ENCODE results near the gene SPAM1.

The SPAM1 gene

GRCh38 chr7:123961771-123962170, 36.7 kb downstream of the SPAM1 start:
- H3K4me3 ChIP-seq (ENCODE audit: low read length) = no peak overlapping the region
- no peaks in the 10 kb centered on the region for H3K4me1 ChIP-seq (ENCODE audit: control insufficient read depth, insufficient read depth, low read length)
- no peaks in the 10 kb centered on the region for H3K36me3 ChIP-seq (ENCODE audit: control insufficient read depth, insufficient read depth, low read length, severe bottlenecking)
- no peaks in the 10 kb centered on the region for H3K9me3 ChIP-seq (ENCODE audit: control insufficient read depth, low read length)
- H3K9ac ChIP-seq (ENCODE audit: low read length) = no peak overlapping the region
- no peak for DNase-seq (ENCODE audit: low read depth)
- H3K27me3 ChIP-seq (replicated peaks; ENCODE audit: control insufficient read depth, insufficient read depth, low read length) = no peaks in the 10 kb centered on the region

- H3K4me1 ChIP-seq (ENCODE audit: control insufficient read depth, insufficient read depth, low read length) = no peaks in the 10 kb centered on the region
- no peak overlapping the region for H3K4me3 ChIP-seq (ENCODE audit: low read length)
- H3K9ac ChIP-seq (ENCODE audit: low read length) = no peak overlapping the region
- H3K9me3 ChIP-seq (ENCODE audit: control insufficient read depth, low read length) = no peaks in the 10 kb centered on the region
- no peaks in the 10 kb centered on the region for H3K27me3 ChIP-seq (replicated peaks; ENCODE audit: control insufficient read depth, insufficient read depth, low read length)
- no peaks in the 10 kb centered on the region for H3K36me3 ChIP-seq (ENCODE audit: control insufficient read depth, insufficient read depth, low read length, severe bottlenecking)
- DNase-seq (ENCODE audit: low read depth) = no peak
Observed at GRCh38 chr7:123966936-123967335, 41.9 kb downstream of the SPAM1 start.

- Histone ChIP-seq H3K36me3 (ENCODE audit: control insufficient read depth, insufficient read depth, low read length, severe bottlenecking) (no peaks in the 10 kb centered on the region), H3K9ac (ENCODE audit: low read length) (no peak overlapping the region), H3K4me1 (ENCODE audit: control insufficient read depth, insufficient read depth, low read length) (no peaks in the 10 kb centered on the region), H3K27me3 (replicated peaks; ENCODE audit: control insufficient read depth, insufficient read depth, low read length) (no peaks in the 10 kb centered on the region), H3K4me3 (ENCODE audit: low read length) (no peak overlapping the region), H3K9me3 (ENCODE audit: control insufficient read depth, low read length) (no peaks in the 10 kb centered on the region)
- DNase-seq (ENCODE audit: low read depth) = no peak
Observed at GRCh38 chr7:123972045-123972444, 47.0 kb downstream of the SPAM1 start.

- no peaks in the 10 kb centered on the region for H3K36me3 ChIP-seq (ENCODE audit: control insufficient read depth, insufficient read depth, low read length, severe bottlenecking)
- H3K4me1 ChIP-seq (ENCODE audit: control insufficient read depth, insufficient read depth, low read length) = no peaks in the 10 kb centered on the region
- no peak overlapping the region for H3K4me3 ChIP-seq (ENCODE audit: low read length)
- no peaks in the 10 kb centered on the region for H3K9me3 ChIP-seq (ENCODE audit: control insufficient read depth, low read length)
- no peak for DNase-seq (ENCODE audit: low read depth)
- H3K27me3 ChIP-seq (replicated peaks; ENCODE audit: control insufficient read depth, insufficient read depth, low read length) = no peaks in the 10 kb centered on the region
- no peak overlapping the region for H3K9ac ChIP-seq (ENCODE audit: low read length)
Observed at GRCh38 chr7:123972831-123973230, 47.8 kb downstream of the SPAM1 start.

GRCh38 chr7:123974326-123974908, 49.4 kb downstream of the SPAM1 start:
- no peak overlapping the region for H3K4me3 ChIP-seq (ENCODE audit: low read length)

GRCh38 chr7:123975084-123975483, 50.0 kb downstream of the SPAM1 start:
- Histone ChIP-seq H3K27me3 (replicated peaks; ENCODE audit: control insufficient read depth, insufficient read depth, low read length) (no peaks in the 10 kb centered on the region), H3K9ac (ENCODE audit: low read length) (no peak overlapping the region), H3K9me3 (ENCODE audit: control insufficient read depth, low read length) (peaks cover under 1% of the 10 kb centered on the region), H3K36me3 (ENCODE audit: control insufficient read depth, insufficient read depth, low read length, severe bottlenecking) (no peaks in the 10 kb centered on the region), H3K4me3 (ENCODE audit: low read length) (no peak overlapping the region), H3K4me1 (ENCODE audit: control insufficient read depth, insufficient read depth, low read length) (no peaks in the 10 kb centered on the region)
- DNase-seq (ENCODE audit: low read depth) = no peak

More at GRCh38 chr7:123974326-123974908, 49.4 kb downstream of the SPAM1 start:
- no peaks in the 10 kb centered on the region for H3K9me3 ChIP-seq (ENCODE audit: control insufficient read depth, low read length)
- no peaks in the 10 kb centered on the region for H3K36me3 ChIP-seq (ENCODE audit: control insufficient read depth, insufficient read depth, low read length, severe bottlenecking)
- H3K4me1 ChIP-seq (ENCODE audit: control insufficient read depth, insufficient read depth, low read length) = no peaks in the 10 kb centered on the region
- DNase-seq (ENCODE audit: low read depth) = no peak
- H3K27me3 ChIP-seq (replicated peaks; ENCODE audit: control insufficient read depth, insufficient read depth, low read length) = no peaks in the 10 kb centered on the region
- no peak overlapping the region for H3K9ac ChIP-seq (ENCODE audit: low read length)

- Histone ChIP-seq H3K4me3 (ENCODE audit: low read length) (no peak overlapping the region), H3K9me3 (ENCODE audit: control insufficient read depth, low read length) (peaks cover 2% of the 10 kb centered on the region), H3K4me1 (ENCODE audit: control insufficient read depth, insufficient read depth, low read length) (no peaks in the 10 kb centered on the region), H3K9ac (ENCODE audit: low read length) (no peak overlapping the region), H3K36me3 (ENCODE audit: control insufficient read depth, insufficient read depth, low read length, severe bottlenecking) (no peaks in the 10 kb centered on the region), H3K27me3 (replicated peaks; ENCODE audit: control insufficient read depth, insufficient read depth, low read length) (no peaks in the 10 kb centered on the region)
- no peak for DNase-seq (ENCODE audit: low read depth)
Observed at GRCh38 chr7:123977081-123977480, 52.0 kb downstream of the SPAM1 start.

GRCh38 chr7:123979876-123980275, 54.8 kb downstream of the SPAM1 start:
- Histone ChIP-seq H3K36me3 (ENCODE audit: control insufficient read depth, insufficient read depth, low read length, severe bottlenecking) (no peaks in the 10 kb centered on the region), H3K4me3 (ENCODE audit: low read length) (no peak overlapping the region), H3K27me3 (replicated peaks; ENCODE audit: control insufficient read depth, insufficient read depth, low read length) (no peaks in the 10 kb centered on the region), H3K9me3 (ENCODE audit: control insufficient read depth, low read length) (peaks cover 2% of the 10 kb centered on the region), H3K4me1 (ENCODE audit: control insufficient read depth, insufficient read depth, low read length) (no peaks in the 10 kb centered on the region), H3K9ac (ENCODE audit: low read length) (no peak overlapping the region)
- DNase-seq (ENCODE audit: low read depth) = no peak

GRCh38 chr7:123987445-123987844, 62.4 kb downstream of the SPAM1 start:
- Histone ChIP-seq H3K9me3 (ENCODE audit: control insufficient read depth, low read length) (no peaks in the 10 kb centered on the region), H3K4me3 (ENCODE audit: low read length) (no peak overlapping the region), H3K4me1 (ENCODE audit: control insufficient read depth, insufficient read depth, low read length) (no peaks in the 10 kb centered on the region), H3K9ac (ENCODE audit: low read length) (no peak overlapping the region), H3K36me3 (ENCODE audit: control insufficient read depth, insufficient read depth, low read length, severe bottlenecking) (no peaks in the 10 kb centered on the region), H3K27me3 (replicated peaks; ENCODE audit: control insufficient read depth, insufficient read depth, low read length) (no peaks in the 10 kb centered on the region)
- no peak for DNase-seq (ENCODE audit: low read depth)

GRCh38 chr7:123992913-123993518, 68.0 kb downstream of the SPAM1 start:
- no peak for DNase-seq (ENCODE audit: low read depth)
- H3K36me3 ChIP-seq (ENCODE audit: control insufficient read depth, insufficient read depth, low read length, severe bottlenecking) = no peaks in the 10 kb centered on the region
- H3K9ac ChIP-seq (ENCODE audit: low read length) = no peak overlapping the region

GRCh38 chr7:123993996-123994395, 69.0 kb downstream of the SPAM1 start:
- no peak for DNase-seq (ENCODE audit: low read depth)
- no peaks in the 10 kb centered on the region for H3K36me3 ChIP-seq (ENCODE audit: control insufficient read depth, insufficient read depth, low read length, severe bottlenecking)
- H3K9me3 ChIP-seq (ENCODE audit: control insufficient read depth, low read length) = no peaks in the 10 kb centered on the region

More at GRCh38 chr7:123992913-123993518, 68.0 kb downstream of the SPAM1 start:
- H3K4me3 ChIP-seq (ENCODE audit: low read length) = no peak overlapping the region
- H3K9me3 ChIP-seq (ENCODE audit: control insufficient read depth, low read length) = no peaks in the 10 kb centered on the region
- no peaks in the 10 kb centered on the region for H3K27me3 ChIP-seq (replicated peaks; ENCODE audit: control insufficient read depth, insufficient read depth, low read length)
- H3K4me1 ChIP-seq (ENCODE audit: control insufficient read depth, insufficient read depth, low read length) = no peaks in the 10 kb centered on the region

GRCh38 chr7:123994449-123994848, 69.4 kb downstream of the SPAM1 start:
- no peak overlapping the region for H3K4me3 ChIP-seq (ENCODE audit: low read length)
- no peak overlapping the region for H3K9ac ChIP-seq (ENCODE audit: low read length)
- no peak for DNase-seq (ENCODE audit: low read depth)

More at GRCh38 chr7:123993996-123994395, 69.0 kb downstream of the SPAM1 start:
- no peaks in the 10 kb centered on the region for H3K4me1 ChIP-seq (ENCODE audit: control insufficient read depth, insufficient read depth, low read length)
- H3K27me3 ChIP-seq (replicated peaks; ENCODE audit: control insufficient read depth, insufficient read depth, low read length) = no peaks in the 10 kb centered on the region
- no peak overlapping the region for H3K9ac ChIP-seq (ENCODE audit: low read length)
- no peak overlapping the region for H3K4me3 ChIP-seq (ENCODE audit: low read length)

More at GRCh38 chr7:123994449-123994848, 69.4 kb downstream of the SPAM1 start:
- no peaks in the 10 kb centered on the region for H3K27me3 ChIP-seq (replicated peaks; ENCODE audit: control insufficient read depth, insufficient read depth, low read length)
- H3K36me3 ChIP-seq (ENCODE audit: control insufficient read depth, insufficient read depth, low read length, severe bottlenecking) = no peaks in the 10 kb centered on the region
- H3K9me3 ChIP-seq (ENCODE audit: control insufficient read depth, low read length) = no peaks in the 10 kb centered on the region
- H3K4me1 ChIP-seq (ENCODE audit: control insufficient read depth, insufficient read depth, low read length) = no peaks in the 10 kb centered on the region
